Measurements from ENCODE around the gene HSF2BP. TPM values are rescaled to one million over a fixed set of nuclear protein-coding genes. Genes with fewer than 3 reads are reported as not detected.

HSF2BP gene
- total and polyA plus RNA-seq, 7 donors: 0.16 to 0.83 (median 0.46) TPM

- H3K4me1 ChIP-seq: no peaks in the 10 kb centered on the region
- H3K27ac ChIP-seq: no peak overlapping the region
- no peaks in the 10 kb centered on the region for H3K36me3 ChIP-seq
- TF ChIP-seq, protein P1, sequence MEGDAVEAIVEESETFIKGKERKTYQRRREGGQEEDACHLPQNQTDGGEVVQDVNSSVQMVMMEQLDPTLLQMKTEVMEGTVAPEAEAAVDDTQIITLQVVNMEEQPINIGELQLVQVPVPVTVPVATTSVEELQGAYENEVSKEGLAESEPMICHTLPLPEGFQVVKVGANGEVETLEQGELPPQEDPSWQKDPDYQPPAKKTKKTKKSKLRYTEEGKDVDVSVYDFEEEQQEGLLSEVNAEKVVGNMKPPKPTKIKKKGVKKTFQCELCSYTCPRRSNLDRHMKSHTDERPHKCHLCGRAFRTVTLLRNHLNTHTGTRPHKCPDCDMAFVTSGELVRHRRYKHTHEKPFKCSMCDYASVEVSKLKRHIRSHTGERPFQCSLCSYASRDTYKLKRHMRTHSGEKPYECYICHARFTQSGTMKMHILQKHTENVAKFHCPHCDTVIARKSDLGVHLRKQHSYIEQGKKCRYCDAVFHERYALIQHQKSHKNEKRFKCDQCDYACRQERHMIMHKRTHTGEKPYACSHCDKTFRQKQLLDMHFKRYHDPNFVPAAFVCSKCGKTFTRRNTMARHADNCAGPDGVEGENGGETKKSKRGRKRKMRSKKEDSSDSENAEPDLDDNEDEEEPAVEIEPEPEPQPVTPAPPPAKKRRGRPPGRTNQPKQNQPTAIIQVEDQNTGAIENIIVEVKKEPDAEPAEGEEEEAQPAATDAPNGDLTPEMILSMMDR (IDR thresholded peaks at IDR 0.05): no peak
- TF ChIP-seq POLR2A (IDR thresholded peaks at IDR 0.05) (no peak), POLR2AphosphoS5 (IDR thresholded peaks at IDR 0.05) (no peak), EP300 (IDR thresholded peaks at IDR 0.05) (no peak)
- no peaks in the 10 kb centered on the region for H3K9me3 ChIP-seq
- 77 to 80% methylated on average over 5 of the region's 5 CpGs for whole genome bisulfite sequencing, 2 donors
- intact Hi-C loops (cut with DNase I): no loop called here
- DNase-seq: no peak
- H3K4me3 ChIP-seq: no peak overlapping the region
- no peaks in the 10 kb centered on the region for H3K27me3 ChIP-seq
These were observed 24.7 kb downstream of the HSF2BP start for GRCh38 chr21:43634618-43635017.

DNA sequence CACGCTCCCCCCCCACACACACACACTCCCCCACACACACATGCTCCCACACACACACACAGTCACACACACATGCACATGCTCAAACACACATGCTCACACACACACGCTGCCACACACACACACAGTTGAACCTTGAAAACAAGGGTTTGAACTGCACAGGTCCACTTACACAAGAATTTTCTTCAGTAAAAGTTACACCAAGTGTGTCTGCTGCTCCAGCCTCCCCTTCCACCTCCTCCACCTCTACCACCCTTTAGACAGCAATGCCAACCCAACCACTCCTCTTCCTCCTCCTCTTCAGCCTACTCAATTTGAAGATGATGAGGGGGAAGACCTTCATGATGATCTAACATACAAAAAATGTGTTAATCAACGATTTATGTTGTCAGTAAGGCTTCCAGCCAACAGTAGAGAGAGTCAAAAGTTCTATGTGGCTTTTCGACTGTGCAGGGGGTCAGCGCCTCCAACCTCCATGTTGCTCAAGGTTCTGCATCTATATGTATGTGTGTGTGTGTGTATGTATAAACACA lies 26.8 kb downstream of the HSF2BP start:
- no peak overlapping the region for H3K4me3 ChIP-seq
- no peaks in the 10 kb centered on the region for H3K27me3 ChIP-seq
- TF ChIP-seq POLR2AphosphoS5 (IDR thresholded peaks at IDR 0.05): no peak
- TF ChIP-seq, protein P1 (IDR thresholded peaks at IDR 0.05): no peak
- TF ChIP-seq EP300 (IDR thresholded peaks at IDR 0.05): no peak
- TF ChIP-seq POLR2A (IDR thresholded peaks at IDR 0.05): no peak
- intact Hi-C loops (cut with DNase I): no loop called here
- no peak for DNase-seq
- no peaks in the 10 kb centered on the region for H3K4me1 ChIP-seq
- no peak overlapping the region for H3K27ac ChIP-seq
- H3K36me3 ChIP-seq: no peaks in the 10 kb centered on the region
- 71 to 86% methylated on average over 5 of the region's 5 CpGs for WGBS, 2 donors
- H3K9me3 ChIP-seq: no peaks in the 10 kb centered on the region

DNA sequence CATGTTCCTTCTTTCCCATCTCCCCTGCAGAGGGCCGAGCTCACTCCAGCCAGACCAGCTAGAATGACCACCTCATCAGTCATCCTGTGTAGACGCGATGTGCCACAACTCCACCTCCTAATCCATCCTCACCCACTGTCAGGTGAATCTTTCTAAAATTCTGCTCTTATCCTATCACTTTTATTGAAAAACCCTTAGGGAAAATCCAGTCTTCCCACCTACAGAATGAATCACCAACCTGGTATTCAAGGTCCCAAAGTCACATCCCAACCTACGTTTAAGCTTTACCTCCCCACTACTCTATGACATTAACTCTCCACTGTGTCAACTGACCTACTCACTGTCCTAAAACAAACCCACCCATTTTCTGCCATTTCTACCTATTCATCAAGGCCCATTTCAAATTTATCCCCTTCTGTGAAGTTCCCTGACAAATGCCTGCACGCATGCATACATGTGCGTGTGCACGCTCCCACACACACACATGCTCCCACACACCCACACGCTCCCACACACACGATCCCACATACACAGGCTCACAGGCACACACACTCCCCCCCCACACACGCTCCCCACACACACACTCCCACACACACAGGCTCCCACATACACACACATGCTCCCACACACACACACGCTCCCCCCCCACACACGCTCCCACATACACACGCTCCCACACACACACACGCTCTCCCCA lies 27.7 kb downstream of the HSF2BP start:
- no peak for TF ChIP-seq POLR2A (IDR thresholded peaks at IDR 0.05)
- no peak for TF ChIP-seq EP300 (IDR thresholded peaks at IDR 0.05)
- TF ChIP-seq, protein P1 (IDR thresholded peaks at IDR 0.05): no peak
- TF ChIP-seq POLR2AphosphoS5 (IDR thresholded peaks at IDR 0.05): no peak
- Histone ChIP-seq H3K4me1 (no peaks in the 10 kb centered on the region), H3K9me3 (no peaks in the 10 kb centered on the region), H3K4me3 (no peak overlapping the region), H3K36me3 (no peaks in the 10 kb centered on the region), H3K27ac (no peak overlapping the region), H3K27me3 (no peaks in the 10 kb centered on the region)
- WGBS, 2 donors: 91 to 93% methylated on average over 14 of the region's 14 CpGs
- intact Hi-C loops (cut with DNase I): no loop called here
- DNase-seq: no peak

DNA sequence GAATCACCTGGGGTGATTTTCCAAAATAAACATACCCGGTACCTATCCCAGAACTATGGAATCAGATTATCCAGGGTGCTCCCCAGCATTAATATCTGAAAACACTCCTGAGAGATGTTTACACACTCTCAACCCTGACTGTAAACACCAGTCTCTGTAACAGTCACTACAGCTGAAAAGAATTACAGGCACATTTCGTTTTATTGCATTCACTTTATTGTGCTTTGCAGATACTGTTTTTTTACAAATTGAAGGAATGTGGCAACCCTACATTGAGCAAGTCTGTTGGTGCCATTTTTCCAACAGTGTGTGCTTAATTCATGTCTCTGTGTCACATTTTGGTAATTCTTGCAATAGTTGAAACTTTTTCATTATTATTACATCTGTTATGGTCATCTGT lies 31.8 kb downstream of the HSF2BP start:
- Histone ChIP-seq H3K36me3 (no peaks in the 10 kb centered on the region), H3K27ac (no peak overlapping the region), H3K9me3 (no peaks in the 10 kb centered on the region), H3K4me1 (no peaks in the 10 kb centered on the region), H3K4me3 (no peak overlapping the region), H3K27me3 (no peaks in the 10 kb centered on the region)
- intact Hi-C loops (cut with DNase I): no loop called here
- no peak for DNase-seq
- TF ChIP-seq, protein P1 (IDR thresholded peaks at IDR 0.05): no peak
- no peak for TF ChIP-seq POLR2AphosphoS5 (IDR thresholded peaks at IDR 0.05)
- no peak for TF ChIP-seq EP300 (IDR thresholded peaks at IDR 0.05)
- no peak for TF ChIP-seq POLR2A (IDR thresholded peaks at IDR 0.05)
- 10 to 62% methylated on average over 2 of the region's 2 CpGs for WGBS, 2 donors
